HG03045 (cell line): ENCODE data around the gene KLK8.

Experiments
- ATAC-seq: cut with Tn5 transposase; IDR thresholded peaks from one replicate; pipeline ENCODE4 v1.9.1; 2021; ENCODE audit warnings: mild to moderate bottlenecking, moderate library complexity; ENCODE audit not compliant: unreplicated experiment

KLK8 gene

GRCh38 chr19:51018745-51019543 lies 17.5 kb upstream of the KLK8 start:
- no peak for ATAC-seq

GRCh38 chr19:51016798-51017683 lies 15.6 kb upstream of the KLK8 start:
- ATAC-seq, result no peak

GRCh38 chr19:51015691-51016267 lies 14.4 kb upstream of the KLK8 start:
- ATAC-seq, result no peak

GRCh38 chr19:51014242-51014641 lies 12.8 kb upstream of the KLK8 start:
- no peak for ATAC-seq

GRCh38 chr19:51012661-51013190 lies 11.3 kb upstream of the KLK8 start:
- ATAC-seq, result no peak

- ATAC-seq, result no peak
Observed at GRCh38 chr19:51010066-51010795, 8.8 kb upstream of the KLK8 start.

- no peak for ATAC-seq
Observed at GRCh38 chr19:51009061-51009891, 7.9 kb upstream of the KLK8 start.

- ATAC-seq, result no peak
Observed at GRCh38 chr19:51007488-51007887, 6.1 kb upstream of the KLK8 start.

GRCh38 chr19:51006406-51006805 lies 5.0 kb upstream of the KLK8 start:
- no peak for ATAC-seq

- ATAC-seq, result no peak
Observed at GRCh38 chr19:51005248-51005647, 3.8 kb upstream of the KLK8 start.

GRCh38 chr19:51003316-51003715 lies 1.9 kb upstream of the KLK8 start:
- no peak for ATAC-seq

- ATAC-seq, result no peak
Observed at GRCh38 chr19:51002542-51003311, 1.3 kb upstream of the KLK8 start.

- no peak for ATAC-seq
Observed at GRCh38 chr19:51002089-51002532, 707 bp upstream of the KLK8 start.

GRCh38 chr19:51000981-51001380 lies 423 bp downstream of the KLK8 start:
- no peak for ATAC-seq

GRCh38 chr19:51000426-51000825 lies 978 bp downstream of the KLK8 start:
- ATAC-seq, result no peak

- ATAC-seq, result no peak
Observed at GRCh38 chr19:50998686-50999085, 2.7 kb downstream of the KLK8 start.

GRCh38 chr19:50998061-50998460 lies 3.3 kb downstream of the KLK8 start:
- no peak for ATAC-seq

GRCh38 chr19:50994129-50994528 lies 7.3 kb downstream of the KLK8 start:
- ATAC-seq, result no peak

- ATAC-seq, result no peak
Observed at GRCh38 chr19:50992666-50993035, 8.8 kb downstream of the KLK8 start.
